COLO668 (cell line): ENCODE measurements around the gene NAPA.

Source experiments
- DNase-seq: peaks from one replicate; lab custom pipeline; 2025; ENCODE audit not compliant: unreplicated experiment; lab: John Stamatoyannopoulos, UW

NAPA gene

DNA sequence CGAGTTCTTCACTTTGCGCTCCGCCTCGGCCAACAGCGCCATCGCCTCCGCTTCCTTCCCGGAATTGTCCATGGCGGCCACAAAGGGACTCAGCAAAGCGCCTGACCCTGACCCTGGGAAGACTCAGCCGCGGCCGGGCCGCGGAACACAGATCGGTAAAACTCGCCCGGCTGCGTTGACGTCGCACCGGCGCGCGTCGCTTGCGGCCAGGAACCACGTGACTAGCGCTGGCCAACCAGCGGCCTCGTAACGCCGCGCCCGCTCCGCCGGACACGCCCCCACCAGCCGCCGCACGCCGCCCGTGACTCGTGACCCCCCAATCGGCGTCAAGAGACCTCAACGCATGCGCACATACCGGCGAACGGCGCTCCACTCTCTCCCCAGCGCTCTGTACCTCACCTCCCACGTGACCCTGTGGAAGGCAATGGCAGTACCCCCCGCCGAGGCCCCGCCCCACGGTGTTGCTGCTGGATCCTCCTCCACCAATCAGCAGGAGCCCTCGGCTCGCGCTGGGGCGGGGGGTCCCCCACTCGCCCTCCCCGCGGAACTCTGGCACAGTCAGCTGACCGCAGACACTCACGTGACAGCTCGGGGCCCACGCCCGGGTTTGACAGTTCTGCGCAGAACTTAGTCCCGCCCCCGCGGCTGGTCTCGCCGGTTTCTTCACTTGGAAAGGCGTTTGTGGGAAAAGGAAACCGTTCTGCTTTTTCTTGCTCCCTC, at the start of gene NAPA:
Gene NAPA, minus strand, starts transcription at position 195 of the 720 bp plus-strand sequence. Its CDS starts 123 bp downstream, at position 72.
- DNase-seq, result peak; percentile 100

- DNase-seq, result peak; percentile 8
Measured at GRCh38 chr19:47564081-47564480, 49.2 kb upstream of the NAPA start.

GRCh38 chr19:47561440-47562057, 46.7 kb upstream of the NAPA start:
- DNase-seq, result no peak

- no peak for DNase-seq
Measured at GRCh38 chr19:47560999-47561398, 46.1 kb upstream of the NAPA start.

GRCh38 chr19:47550129-47550528, 35.3 kb upstream of the NAPA start:
- DNase-seq, result no peak

GRCh38 chr19:47549261-47549862, 34.5 kb upstream of the NAPA start:
- peak; percentile 13 for DNase-seq

GRCh38 chr19:47547199-47547598, 32.3 kb upstream of the NAPA start:
- DNase-seq, result no peak

GRCh38 chr19:47545061-47545948, 30.4 kb upstream of the NAPA start:
- no peak for DNase-seq

DNA sequence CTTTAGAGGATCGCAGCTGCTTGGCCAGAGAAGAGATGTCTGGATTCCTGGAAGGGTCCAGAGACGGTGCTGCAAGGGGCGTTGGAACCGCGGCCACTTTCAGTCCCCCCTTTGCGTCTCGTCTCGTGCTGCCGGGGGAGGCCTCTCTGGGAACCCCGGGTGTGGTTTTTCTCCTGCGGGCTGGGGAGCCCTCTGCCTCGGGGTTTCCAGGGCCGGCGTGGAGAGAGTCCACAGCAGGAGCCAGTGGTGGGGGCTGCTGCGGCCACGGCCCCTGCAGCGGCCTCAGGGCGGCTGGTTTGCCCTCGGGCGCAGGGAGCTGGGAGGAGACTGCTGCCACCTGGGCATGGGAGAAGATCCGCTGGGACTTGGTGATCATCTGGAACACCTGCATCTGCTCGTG, 29.6 kb upstream of the NAPA start:
- DNase-seq, result no peak

DNA sequence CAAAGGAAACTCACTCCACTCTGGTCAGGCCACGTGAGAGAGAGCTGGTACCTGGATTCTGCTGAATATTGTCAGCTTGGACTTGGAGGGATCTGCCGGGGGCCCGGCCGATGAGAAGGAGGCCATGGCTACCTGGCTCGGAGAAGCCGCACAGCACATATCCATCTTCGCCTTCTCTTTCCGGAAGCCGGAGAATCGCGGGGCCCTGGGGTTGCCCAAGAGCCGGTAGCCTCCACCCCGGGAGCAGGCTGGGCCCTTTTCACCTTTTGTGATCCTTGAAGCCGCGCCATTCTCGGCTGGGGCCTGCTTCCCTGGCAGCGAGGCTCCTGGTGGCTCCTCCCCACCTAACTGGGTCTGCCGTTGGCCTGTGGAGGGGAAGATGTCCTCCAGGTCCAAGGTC, 29.2 kb upstream of the NAPA start:
- no peak for DNase-seq

DNA sequence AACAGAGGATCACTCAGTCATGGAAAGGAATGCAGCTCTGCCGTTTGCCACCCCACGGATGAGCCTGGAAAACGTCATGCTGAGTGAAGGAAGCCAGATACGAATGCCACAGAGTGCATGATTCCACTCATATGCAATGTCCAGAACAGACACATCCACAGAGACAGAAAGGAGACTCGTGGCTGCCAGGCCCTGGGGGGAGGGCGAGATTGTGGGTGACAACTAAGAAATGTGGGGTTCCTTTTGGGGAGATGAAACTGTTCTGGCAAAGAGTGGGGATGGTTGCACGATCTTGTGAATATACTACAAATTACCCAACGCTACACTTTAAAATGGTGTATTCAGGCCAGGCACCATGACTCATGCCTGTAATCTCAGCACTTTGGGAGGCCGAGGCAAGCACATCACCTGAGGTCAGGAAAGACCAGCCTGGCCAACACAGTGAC, 27.2 kb upstream of the NAPA start:
- DNase-seq, result no peak

GRCh38 chr19:47541518-47541917, 26.7 kb upstream of the NAPA start:
- no peak for DNase-seq

GRCh38 chr19:47540748-47541147, 25.9 kb upstream of the NAPA start:
- no peak for DNase-seq

DNA sequence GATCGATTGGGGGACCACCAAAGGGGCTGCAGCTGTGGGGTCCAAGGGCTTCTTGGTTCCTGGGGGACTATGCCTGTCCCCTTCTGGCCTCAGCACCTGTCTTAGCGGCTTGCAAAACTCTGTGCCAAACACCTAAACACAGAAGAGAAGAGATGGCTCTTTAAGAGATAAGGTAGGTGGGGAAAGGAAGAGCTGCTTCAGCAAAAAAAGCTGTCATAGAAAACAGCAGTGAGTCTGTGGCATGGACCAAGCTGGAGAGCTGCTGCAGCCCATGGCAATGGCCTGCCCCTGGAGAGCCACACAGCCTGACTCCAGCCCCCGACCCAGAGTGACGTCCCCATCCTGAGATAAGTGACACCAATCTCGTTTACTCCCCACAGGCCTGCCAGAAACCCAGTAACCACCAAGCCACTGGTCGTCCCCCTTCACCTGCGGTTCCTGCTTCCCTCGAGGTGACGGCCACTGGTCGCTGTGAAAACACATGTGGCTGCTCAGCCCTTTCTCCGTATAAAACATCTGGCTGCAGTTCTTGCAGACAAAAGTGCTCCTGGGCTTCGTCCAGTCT, 25.0 kb upstream of the NAPA start:
- DNase-seq, result no peak

- DNase-seq, result no peak
Measured at GRCh38 chr19:47538812-47539211, 23.9 kb upstream of the NAPA start.

DNA sequence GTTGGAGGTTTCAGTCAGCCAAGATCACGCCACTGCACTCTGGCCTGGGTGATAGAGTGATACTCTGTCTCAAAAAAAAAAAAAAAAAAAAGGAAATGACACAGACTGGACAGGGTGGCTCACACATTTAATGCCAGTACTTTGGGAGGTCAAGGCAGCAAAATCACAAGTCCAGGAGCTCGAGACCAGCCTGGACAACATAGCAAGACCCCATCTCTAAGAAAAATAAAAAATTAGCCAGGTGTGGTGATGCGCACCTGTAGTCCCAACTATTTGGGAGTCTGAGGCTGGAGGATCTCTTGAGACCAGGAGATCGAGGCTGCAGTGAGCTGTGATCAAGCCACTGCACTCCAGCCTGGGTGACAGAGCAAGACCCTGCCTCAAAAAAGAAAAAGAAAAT, 22.6 kb upstream of the NAPA start:
- DNase-seq, result no peak

DNA sequence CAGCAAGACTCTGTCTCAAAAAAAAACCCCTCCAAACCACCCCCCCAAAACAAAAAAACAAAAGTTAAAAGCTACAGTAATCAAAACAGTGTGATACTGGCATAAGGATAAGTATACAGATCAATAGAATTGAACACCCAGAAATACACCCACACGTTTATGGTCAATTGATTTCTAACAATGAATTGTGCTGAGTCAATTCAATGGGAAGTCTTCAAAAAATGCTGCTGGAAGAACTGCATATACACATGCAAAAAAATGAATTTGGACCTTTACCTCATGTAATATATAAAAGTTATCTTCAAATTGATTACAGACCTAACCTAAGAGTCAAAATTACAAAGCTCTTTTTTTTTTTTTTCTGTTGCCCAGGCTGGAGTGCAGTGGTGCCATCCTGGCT, 19.8 kb upstream of the NAPA start:
- no peak for DNase-seq

DNA sequence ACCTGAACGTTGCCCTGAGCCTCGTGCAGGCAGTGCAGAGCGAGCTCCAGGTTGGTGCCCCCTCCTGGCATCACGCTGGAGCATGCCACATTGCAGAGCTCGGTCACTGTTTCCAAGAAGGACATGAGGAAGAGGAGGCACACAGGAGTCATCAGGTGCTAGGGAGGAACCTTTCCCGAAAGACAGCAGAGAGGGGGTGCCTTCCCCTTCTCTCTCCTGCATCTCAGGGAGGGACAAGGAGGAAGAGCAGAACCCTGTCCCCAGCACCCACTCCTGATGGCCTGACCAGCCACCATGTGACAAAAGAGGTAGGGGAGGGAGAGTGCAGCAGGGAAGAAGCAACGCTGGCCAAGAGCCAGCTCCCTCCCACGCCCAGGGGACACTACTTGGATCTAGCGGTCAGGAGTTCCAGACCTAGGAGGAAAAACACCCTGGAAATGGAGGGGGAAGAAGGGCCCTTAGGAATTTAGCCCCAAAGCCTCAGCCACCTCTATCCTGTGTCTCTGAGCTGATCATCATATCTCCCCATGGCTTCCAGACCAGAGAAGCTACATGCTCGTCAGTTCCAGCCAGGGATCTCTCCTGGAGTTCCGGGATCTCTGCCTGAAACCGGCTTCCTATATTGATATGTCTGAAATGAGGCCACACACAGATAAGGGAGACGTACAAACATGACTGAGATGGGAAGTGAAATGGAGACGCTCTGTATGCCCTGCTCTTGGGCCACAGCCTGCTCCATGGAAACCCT, 17.0 kb upstream of the NAPA start:
- no peak for DNase-seq

GRCh38 chr19:47529018-47529742, 14.3 kb upstream of the NAPA start:
- peak; percentile 17 for DNase-seq

GRCh38 chr19:47526798-47527197, 11.9 kb upstream of the NAPA start:
- no peak for DNase-seq
